Stimulated activated naive CD4-positive, alpha-beta T cell treated with Interleukin-2 at 50 U/mL for 16 hours (primary cell): Measurements from ENCODE around the gene NANOS2.
"Not testable (repeated sequence)": the region's sequence is repeated elsewhere in the genome, so short reads cannot be mapped to it uniquely, and the experiment has no call there.

Experiments
- DNase-seq: peaks from one replicate; lab custom pipeline; 2025; lab: John Stamatoyannopoulos, UW

NANOS2 gene

GRCh38 chr19:45927565-45928261, 13.1 kb upstream of the NANOS2 start:
- peak; percentile 84 for DNase-seq

GRCh38 chr19:45924891-45925447, 10.4 kb upstream of the NANOS2 start:
- no peak for DNase-seq

- no peak for DNase-seq
These were observed 7.7 kb upstream of the NANOS2 start for GRCh38 chr19:45922281-45922680.

- DNase-seq, result no peak
These were observed 5.9 kb upstream of the NANOS2 start for GRCh38 chr19:45920458-45920857.

- DNase-seq, result no peak
These were observed 5.1 kb upstream of the NANOS2 start for GRCh38 chr19:45919678-45920077.

- no peak for DNase-seq
These were observed 4.1 kb upstream of the NANOS2 start for GRCh38 chr19:45918721-45919120.

GRCh38 chr19:45917421-45918091, 3.0 kb upstream of the NANOS2 start:
- DNase-seq, result no peak

GRCh38 chr19:45911291-45911690, 3.3 kb downstream of the NANOS2 start:
- DNase-seq, result no peak

GRCh38 chr19:45908956-45909355, 5.6 kb downstream of the NANOS2 start:
- no peak for DNase-seq

GRCh38 chr19:45906221-45906620, 8.4 kb downstream of the NANOS2 start:
- no peak for DNase-seq

- DNase-seq, result no peak
These were observed 9.6 kb downstream of the NANOS2 start for GRCh38 chr19:45905011-45905410.

- peak; percentile 97 for DNase-seq
These were observed 11.6 kb downstream of the NANOS2 start for GRCh38 chr19:45902651-45903625.

- DNase-seq, result no peak
These were observed 12.5 kb downstream of the NANOS2 start, which contains the start of gene MYPOP for GRCh38 chr19:45901912-45902650. Gene MYPOP, minus strand, starts transcription at chr19:45902613. Its CDS starts 840 bp downstream, at chr19:45901773.

GRCh38 chr19:45901432-45901911, 13.1 kb downstream of the NANOS2 start:
- peak; percentile 11 for DNase-seq

GRCh38 chr19:45900738-45901431, 13.7 kb downstream of the NANOS2 start:
- DNase-seq, result no peak

- no peak for DNase-seq
These were observed 14.5 kb downstream of the NANOS2 start for GRCh38 chr19:45899919-45900589.

GRCh38 chr19:45899253-45899652, 15.3 kb downstream of the NANOS2 start:
- no peak for DNase-seq

- no peak for DNase-seq
These were observed 17.2 kb downstream of the NANOS2 start for GRCh38 chr19:45897261-45897812.

GRCh38 chr19:45895983-45896599, 18.5 kb downstream of the NANOS2 start:
- not testable (repeated sequence) for DNase-seq
